Measurements from ENCODE around the gene HEPHL1. TPM values are rescaled to one million over a fixed set of nuclear protein-coding genes. Genes with fewer than 3 reads are reported as not detected.

The HEPHL1 gene
- total RNA-seq, 3 donors from 2014 or later: 0.15 to 0.33 TPM; not detected in 1

DNA sequence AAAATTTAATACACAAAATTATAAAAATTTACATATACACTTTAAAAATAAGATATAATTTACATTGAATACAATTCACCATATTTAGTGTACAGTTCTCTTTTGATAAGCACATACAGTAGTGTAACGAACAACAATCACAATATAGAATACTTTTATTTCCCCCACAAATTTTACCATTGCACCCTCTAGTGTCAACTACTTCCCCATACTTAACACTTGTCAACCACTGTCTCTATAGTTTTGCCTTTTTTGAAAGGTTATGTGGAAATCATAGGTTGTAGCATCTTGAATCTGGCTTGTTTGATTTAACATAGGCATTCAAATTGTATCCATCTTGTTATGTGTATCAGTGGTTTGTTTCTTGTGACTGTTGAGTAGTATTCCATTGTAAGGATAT lies 86.2 kb downstream of the HEPHL1 start:
- H3K9me3 ChIP-seq: no peaks in the 10 kb centered on the region
- no peak for TF ChIP-seq POLR2A (IDR thresholded peaks at IDR 0.05)
- TF ChIP-seq CTCF (IDR thresholded peaks at IDR 0.05): no peak
- no peak for TF ChIP-seq POLR2AphosphoS5 (IDR thresholded peaks at IDR 0.05)
- no peak overlapping the region for H3K27ac ChIP-seq
- no peaks in the 10 kb centered on the region for H3K27me3 ChIP-seq
- H3K4me3 ChIP-seq: no peak overlapping the region
- DNase-seq (ENCODE audit: low spot score in 2 of 2): no peak
- no peaks in the 10 kb centered on the region for H3K36me3 ChIP-seq
- intact Hi-C loops (cut with DNase I; ENCODE audit: low total_unique reads): no loop called here
- H3K4me1 ChIP-seq: no peaks in the 10 kb centered on the region

- DNase-seq (ENCODE audit: low spot score in 2 of 2): no peak
- TF ChIP-seq CTCF (IDR thresholded peaks at IDR 0.05) (no peak), POLR2A (IDR thresholded peaks at IDR 0.05) (no peak), POLR2AphosphoS5 (IDR thresholded peaks at IDR 0.05) (no peak)
- Histone ChIP-seq H3K4me3 (no peak overlapping the region), H3K27ac (no peak overlapping the region), H3K9me3 (no peaks in the 10 kb centered on the region), H3K36me3 (no peaks in the 10 kb centered on the region), H3K4me1 (no peaks in the 10 kb centered on the region), H3K27me3 (no peaks in the 10 kb centered on the region)
- intact Hi-C loops (cut with DNase I; ENCODE audit: low total_unique reads): no loop called here
Observed at GRCh38 chr11:94111241-94111640, 90.1 kb downstream of the HEPHL1 start.

- no peaks in the 10 kb centered on the region for H3K9me3 ChIP-seq
- no peak overlapping the region for H3K27ac ChIP-seq
- no peak overlapping the region for H3K4me3 ChIP-seq
- TF ChIP-seq POLR2AphosphoS5 (IDR thresholded peaks at IDR 0.05) (no peak), POLR2A (IDR thresholded peaks at IDR 0.05) (no peak), CTCF (IDR thresholded peaks at IDR 0.05) (no peak)
- intact Hi-C loops (cut with DNase I; ENCODE audit: low total_unique reads): no loop called here
- no peak for DNase-seq (ENCODE audit: low spot score in 2 of 2)
- H3K27me3 ChIP-seq: no peaks in the 10 kb centered on the region
- no peaks in the 10 kb centered on the region for H3K4me1 ChIP-seq
- no peaks in the 10 kb centered on the region for H3K36me3 ChIP-seq
Observed at GRCh38 chr11:94111660-94112059, 90.5 kb downstream of the HEPHL1 start.

DNA sequence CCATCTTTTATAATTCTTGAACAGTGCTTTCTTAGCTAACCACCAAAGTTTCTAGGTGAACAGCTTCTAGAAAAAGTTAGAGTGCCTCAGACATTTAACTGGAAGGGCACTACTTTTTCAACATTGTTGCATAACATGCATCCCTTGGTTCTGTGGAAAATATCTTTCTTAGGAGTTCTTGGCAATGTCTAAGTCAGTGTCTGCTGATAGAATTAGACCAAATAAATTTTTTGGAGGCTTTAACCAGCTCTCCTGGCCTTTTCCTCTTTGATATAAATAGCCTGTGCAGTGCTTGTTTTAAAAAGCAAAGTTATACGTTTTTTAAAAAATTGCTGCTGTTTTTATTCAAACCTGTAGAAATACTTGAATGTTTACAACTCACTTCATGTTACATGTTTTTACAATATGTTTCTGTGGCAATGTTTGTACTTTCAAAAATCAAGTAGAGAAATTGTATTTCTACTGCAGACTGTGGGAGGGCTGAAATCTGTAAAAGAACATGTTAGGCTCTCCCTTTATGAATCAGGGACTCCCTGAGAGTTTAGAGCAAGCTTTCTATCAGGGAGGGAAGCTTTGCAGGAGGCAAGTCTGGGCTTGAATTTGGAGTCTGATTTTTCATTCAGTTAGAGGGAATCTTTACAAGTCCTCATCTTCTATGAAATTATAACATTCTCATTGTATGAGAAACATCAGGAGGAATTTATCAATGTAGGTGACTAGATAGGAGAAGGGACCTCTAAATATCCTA lies 91.2 kb downstream of the HEPHL1 start:
- Histone ChIP-seq H3K27me3 (no peaks in the 10 kb centered on the region), H3K9me3 (no peaks in the 10 kb centered on the region), H3K4me3 (no peak overlapping the region), H3K4me1 (no peaks in the 10 kb centered on the region), H3K27ac (no peak overlapping the region), H3K36me3 (no peaks in the 10 kb centered on the region)
- TF ChIP-seq POLR2A (IDR thresholded peaks at IDR 0.05): no peak
- TF ChIP-seq POLR2AphosphoS5 (IDR thresholded peaks at IDR 0.05): no peak
- no peak for TF ChIP-seq CTCF (IDR thresholded peaks at IDR 0.05)
- DNase-seq (ENCODE audit: low spot score in 2 of 2): no peak
- intact Hi-C loops (cut with DNase I; ENCODE audit: low total_unique reads): no loop called here

DNA sequence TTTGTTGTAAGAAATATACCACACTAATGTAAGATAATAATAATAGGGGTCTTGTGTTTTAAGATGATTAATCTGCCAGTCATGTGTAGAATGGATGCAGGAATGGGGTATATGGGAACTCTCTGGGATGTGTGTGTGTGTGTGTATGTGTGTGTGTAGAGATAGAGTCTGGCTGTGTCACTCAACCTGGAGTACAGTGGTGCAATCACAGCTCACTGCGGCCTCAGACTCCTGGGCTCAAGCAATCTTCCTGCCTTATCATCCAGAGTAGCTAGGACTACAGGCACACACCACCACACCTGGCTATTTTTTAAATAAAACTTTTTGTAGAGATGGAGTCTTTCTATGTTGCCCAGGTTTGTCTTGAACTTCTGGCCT lies 96.0 kb downstream of the HEPHL1 start:
- no peak for DNase-seq (ENCODE audit: low spot score in 2 of 2)
- H3K27me3 ChIP-seq: no peaks in the 10 kb centered on the region
- H3K4me3 ChIP-seq: no peak overlapping the region
- no peaks in the 10 kb centered on the region for H3K36me3 ChIP-seq
- intact Hi-C loops (cut with DNase I; ENCODE audit: low total_unique reads): no loop called here
- TF ChIP-seq POLR2AphosphoS5 (IDR thresholded peaks at IDR 0.05): no peak
- TF ChIP-seq CTCF (IDR thresholded peaks at IDR 0.05): no peak
- no peak for TF ChIP-seq POLR2A (IDR thresholded peaks at IDR 0.05)
- no peaks in the 10 kb centered on the region for H3K9me3 ChIP-seq
- no peaks in the 10 kb centered on the region for H3K4me1 ChIP-seq
- H3K27ac ChIP-seq: no peak overlapping the region

Data from breast epithelium (tissue), 4 donors.